Stimulated activated CD8-positive, alpha-beta memory T cell treated with anti-CD3 and anti-CD28 coated beads, Interleukin-7, amount 100 ng/mL, for 24 hours (primary cell): ENCODE measurements around the gene SYDE2.
"Not testable (repeated sequence)": the region's sequence is repeated elsewhere in the genome, so short reads cannot be mapped to it uniquely, and the experiment has no call there.

ENCODE experiments used
- DNase-seq: peaks from one replicate; pipeline ENCODE4 v3.0.0-alpha.2; 2020; ENCODE audit warnings: low read depth

Gene SYDE2

GRCh38 chr1:85166351-85166750 lies 34.5 kb downstream of the SYDE2 start:
- no peak for DNase-seq

GRCh38 chr1:85158910-85159309 lies 41.9 kb downstream of the SYDE2 start:
- no peak for DNase-seq

- DNase-seq = no peak
These were observed 43.4 kb downstream of the SYDE2 start for GRCh38 chr1:85157436-85157835.

- no peak for DNase-seq
These were observed 47.5 kb downstream of the SYDE2 start for GRCh38 chr1:85153149-85153891.

GRCh38 chr1:85151446-85151845 lies 49.4 kb downstream of the SYDE2 start:
- DNase-seq = no peak

GRCh38 chr1:85149805-85150204 lies 51.0 kb downstream of the SYDE2 start:
- DNase-seq = no peak

- no peak for DNase-seq
These were observed 52.1 kb downstream of the SYDE2 start for GRCh38 chr1:85148524-85149250.

GRCh38 chr1:85146972-85147359 lies 53.9 kb downstream of the SYDE2 start:
- DNase-seq = no peak

GRCh38 chr1:85146298-85146971 lies 54.4 kb downstream of the SYDE2 start:
- DNase-seq = not testable (repeated sequence)

- DNase-seq = no peak
These were observed 56.5 kb downstream of the SYDE2 start for GRCh38 chr1:85144351-85144750.

GRCh38 chr1:85142753-85143152 lies 58.1 kb downstream of the SYDE2 start:
- DNase-seq = no peak

- DNase-seq = not testable (repeated sequence)
These were observed 62.4 kb downstream of the SYDE2 start for GRCh38 chr1:85138439-85138838.

- DNase-seq = no peak
These were observed 63.2 kb downstream of the SYDE2 start for GRCh38 chr1:85137660-85138059.

GRCh38 chr1:85135392-85135798 lies 65.4 kb downstream of the SYDE2 start:
- DNase-seq = no peak

GRCh38 chr1:85134583-85135391 lies 66.0 kb downstream of the SYDE2 start:
- DNase-seq = no peak

GRCh38 chr1:85133565-85134159 lies 67.2 kb downstream of the SYDE2 start:
- no peak for DNase-seq

- no peak for DNase-seq
These were observed 68.6 kb downstream of the SYDE2 start for GRCh38 chr1:85132078-85132720.

GRCh38 chr1:85128316-85128715 lies 72.5 kb downstream of the SYDE2 start:
- DNase-seq = no peak

GRCh38 chr1:85125891-85126290 lies 74.9 kb downstream of the SYDE2 start:
- no peak for DNase-seq

- no peak for DNase-seq
These were observed 76.7 kb downstream of the SYDE2 start for GRCh38 chr1:85124091-85124490.

GRCh38 chr1:85122169-85122568 lies 78.6 kb downstream of the SYDE2 start:
- no peak for DNase-seq
